Activated naive CD4-positive, alpha-beta T cell treated with anti-CD3 and anti-CD28 coated beads, Interleukin-2, amount 50 U/mL, for 24 hours (primary cell): ENCODE measurements around the gene SERHL2.
"Not testable (repeated sequence)": the region's sequence is repeated elsewhere in the genome, so short reads cannot be mapped to it uniquely, and the experiment has no call there.

Experiments
- H3K27ac Mint-ChIP-seq: one replicate; pipeline ENCODE4 v1.8.0; 2021; ENCODE audit warnings: mild to moderate bottlenecking, mixed read lengths
- H3K27me3 Mint-ChIP-seq: one replicate; pipeline ENCODE4 v1.8.0; 2021; ENCODE audit warnings: mixed read lengths
- H3K36me3 Mint-ChIP-seq: one replicate; pipeline ENCODE4 v1.8.0; 2021; ENCODE audit warnings: mixed read lengths
- H3K4me1 Mint-ChIP-seq: one replicate; pipeline ENCODE4 v1.8.0; 2021; ENCODE audit warnings: mixed read lengths
- H3K4me3 Mint-ChIP-seq: one replicate; pipeline ENCODE4 v1.8.0; 2021; ENCODE audit warnings: mild to moderate bottlenecking, mixed read lengths
- H3K9me3 Mint-ChIP-seq: one replicate; pipeline ENCODE4 v1.8.0; 2021; ENCODE audit warnings: mixed read lengths

SERHL2 gene

DNA sequence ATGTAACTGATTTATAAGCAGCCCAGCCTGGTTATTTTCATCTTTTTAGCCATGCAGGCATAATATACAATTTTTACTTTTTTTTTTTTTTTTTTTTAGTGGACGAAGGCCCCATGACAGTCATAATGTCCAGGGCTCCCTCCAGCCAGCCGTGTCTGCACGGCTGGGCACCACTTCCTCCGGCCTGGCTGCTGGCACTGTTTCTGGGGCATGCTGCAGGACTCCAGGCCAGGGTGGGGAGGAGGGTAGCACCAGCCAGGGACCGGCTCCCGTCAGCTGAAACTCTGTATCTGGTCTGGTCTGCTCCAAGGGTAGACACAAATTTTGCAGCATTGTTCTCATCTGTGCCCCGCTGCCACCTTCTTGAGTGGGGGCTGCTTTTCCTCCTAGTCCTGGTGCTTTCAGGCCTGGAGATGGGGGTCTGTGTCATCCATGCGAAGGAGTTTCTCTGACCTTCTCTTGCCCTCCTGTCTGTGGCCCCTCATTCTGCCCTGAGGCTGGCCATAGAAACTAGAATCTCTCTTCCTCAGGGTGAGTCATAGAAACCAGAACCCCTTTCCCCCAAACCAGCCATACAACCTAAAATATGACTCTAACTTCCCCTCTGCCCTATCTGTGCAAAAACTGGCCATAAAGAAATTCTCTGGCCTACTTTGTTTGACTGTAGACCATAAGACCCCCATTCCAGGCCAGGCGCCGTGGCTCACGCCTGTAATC lies 25.0 kb upstream of the SERHL2 start:
- Mint-ChIP-seq H3K4me1 (peaks cover 7% of the 10 kb centered on the region), H3K27ac (no peak overlapping the region), H3K27me3 (no peaks in the 10 kb centered on the region), H3K36me3 (no peaks in the 10 kb centered on the region), H3K9me3 (no peaks in the 10 kb centered on the region), H3K4me3 (no peak overlapping the region)

DNA sequence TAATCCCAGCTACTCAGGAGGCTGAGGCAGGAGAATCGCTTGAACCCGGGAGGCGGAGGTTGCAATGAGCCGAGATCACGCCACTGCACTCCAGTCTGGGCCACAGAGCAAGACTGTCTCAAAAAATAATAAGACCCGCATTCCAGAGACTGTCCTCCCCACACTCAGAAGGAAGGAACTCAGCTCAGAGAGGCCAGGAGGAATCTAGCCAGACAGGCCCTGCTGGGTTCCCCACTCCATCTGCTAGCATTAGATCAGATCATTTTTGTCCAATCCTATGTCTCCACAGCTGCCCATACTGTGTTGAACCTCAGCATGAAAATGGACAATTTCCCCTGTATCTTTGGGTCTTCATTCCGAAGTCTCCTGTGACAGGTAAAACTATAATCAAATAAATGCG lies 24.3 kb upstream of the SERHL2 start:
- not testable (repeated sequence) for H3K27me3 Mint-ChIP-seq, H3K4me1 Mint-ChIP-seq, H3K27ac Mint-ChIP-seq, H3K36me3 Mint-ChIP-seq, H3K9me3 Mint-ChIP-seq, H3K4me3 Mint-ChIP-seq

DNA sequence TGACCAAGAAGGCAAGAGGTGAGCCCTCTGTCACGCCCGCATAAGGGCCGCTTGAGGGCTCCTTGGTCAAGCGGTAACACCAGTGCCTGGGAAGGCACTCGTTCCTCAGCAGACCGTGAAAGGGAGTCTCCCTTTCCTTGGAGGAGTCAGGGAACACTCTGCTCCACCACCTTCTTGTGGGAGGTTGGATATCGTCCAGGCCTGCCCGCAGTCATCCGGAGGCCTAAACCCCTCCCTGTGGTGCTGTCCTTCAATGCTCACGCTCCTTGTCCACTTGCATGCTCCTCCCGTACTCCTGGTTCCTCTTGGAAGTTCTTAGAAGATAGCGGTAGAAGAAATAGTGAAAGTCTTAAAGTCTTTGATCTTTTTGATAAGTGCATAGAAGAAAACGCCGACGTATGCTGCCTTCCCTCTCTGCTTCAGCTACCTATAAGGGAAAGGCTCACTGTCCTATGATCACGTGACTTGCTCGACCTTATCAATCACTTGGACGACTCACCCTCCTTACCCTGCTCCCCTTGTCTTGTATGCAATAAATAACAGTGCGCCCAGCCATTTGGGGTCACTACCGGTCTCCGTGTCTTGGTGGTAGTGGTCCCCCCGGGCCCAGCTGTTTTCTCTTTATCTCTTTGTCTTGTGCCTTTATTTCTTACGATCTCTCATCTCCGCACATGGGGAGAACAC lies 22.2 kb upstream of the SERHL2 start:
- not testable (repeated sequence) for H3K27me3 Mint-ChIP-seq, H3K4me1 Mint-ChIP-seq, H3K9me3 Mint-ChIP-seq, H3K36me3 Mint-ChIP-seq, H3K27ac Mint-ChIP-seq, H3K4me3 Mint-ChIP-seq

DNA sequence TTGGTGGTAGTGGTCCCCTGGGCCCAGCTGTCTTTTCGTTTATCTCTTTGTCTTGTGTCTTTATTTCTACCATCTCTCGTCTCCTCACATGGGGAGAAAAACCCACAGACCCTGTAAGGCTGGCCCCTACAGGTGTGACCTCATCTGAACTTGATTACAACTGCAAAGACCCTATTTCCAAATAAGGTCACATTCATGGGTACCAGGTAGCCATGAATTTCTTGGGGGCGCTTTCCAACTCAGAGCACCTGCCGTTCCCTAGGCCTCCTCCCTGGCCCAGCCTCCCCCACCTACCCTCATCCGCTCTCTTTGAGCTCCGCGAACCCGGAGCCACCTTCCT lies 20.1 kb upstream of the SERHL2 start:
- Mint-ChIP-seq H3K9me3 (no peaks in the 10 kb centered on the region), H3K27ac (peak overlapping the region; percentile 16), H3K36me3 (no peaks in the 10 kb centered on the region), H3K4me1 (peaks cover 16% of the 10 kb centered on the region), H3K27me3 (no peaks in the 10 kb centered on the region), H3K4me3 (peak overlapping the region; percentile 75)

DNA sequence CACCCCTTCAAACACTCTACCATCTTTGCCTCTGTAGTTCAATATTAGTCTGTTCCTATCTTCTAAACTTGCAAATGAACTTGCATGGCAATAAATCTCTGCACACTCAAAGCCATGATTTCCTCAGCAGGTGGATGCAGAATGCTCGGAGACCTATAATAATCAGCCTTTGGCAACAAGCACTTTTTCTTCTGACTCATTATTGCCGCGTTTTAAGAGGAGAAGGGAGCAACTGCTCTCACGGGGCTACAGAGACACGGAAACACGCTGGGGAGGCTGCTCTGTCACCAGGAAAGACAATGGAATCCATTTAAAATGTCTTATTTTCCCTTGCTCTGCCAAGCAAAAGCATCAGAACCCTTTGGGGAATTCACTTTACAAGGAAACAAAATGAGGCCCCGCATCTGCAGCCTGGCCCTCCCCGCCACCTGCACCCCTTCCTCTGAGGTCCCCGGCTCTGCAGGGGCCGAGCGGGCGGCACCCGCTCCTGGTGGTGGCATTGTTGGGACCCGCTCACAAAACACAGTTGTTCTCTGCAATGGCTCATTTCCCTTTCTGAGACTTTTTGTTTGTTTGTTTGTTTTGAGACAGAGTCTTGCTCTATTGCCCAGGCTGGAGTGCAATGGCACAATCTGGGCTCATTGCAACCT lies 18.5 kb upstream of the SERHL2 start:
- H3K27me3 Mint-ChIP-seq, H3K27ac Mint-ChIP-seq, H3K9me3 Mint-ChIP-seq, H3K4me3 Mint-ChIP-seq, H3K36me3 Mint-ChIP-seq: not testable (repeated sequence)
- peaks cover 16% of the 10 kb centered on the region for H3K4me1 Mint-ChIP-seq

DNA sequence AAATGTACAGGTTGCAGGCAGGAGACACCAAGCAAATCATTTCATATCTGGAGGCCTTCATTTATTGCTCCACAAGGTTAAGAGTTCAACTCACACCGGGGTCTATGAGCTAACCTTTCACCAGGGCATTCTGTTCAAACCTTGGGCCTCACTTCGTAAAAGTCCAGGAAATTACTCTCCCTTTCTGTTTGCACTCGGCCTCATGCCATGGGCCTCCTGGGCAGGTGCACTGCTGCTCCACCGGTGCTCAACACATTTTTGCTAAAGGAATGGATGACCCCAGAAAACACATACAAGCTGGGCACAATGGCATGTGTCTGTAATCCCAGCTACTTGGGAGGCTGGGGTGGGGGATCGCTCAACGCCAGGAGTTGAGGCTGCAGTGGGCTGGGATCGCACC lies 17.6 kb upstream of the SERHL2 start:
- H3K9me3 Mint-ChIP-seq, result no peaks in the 10 kb centered on the region
- peak overlapping the region; percentile 20 for H3K4me3 Mint-ChIP-seq
- H3K36me3 Mint-ChIP-seq, result no peaks in the 10 kb centered on the region
- H3K27ac Mint-ChIP-seq, result no peak overlapping the region
- H3K4me1 Mint-ChIP-seq, result peaks cover 16% of the 10 kb centered on the region
- H3K27me3 Mint-ChIP-seq, result no peaks in the 10 kb centered on the region

DNA sequence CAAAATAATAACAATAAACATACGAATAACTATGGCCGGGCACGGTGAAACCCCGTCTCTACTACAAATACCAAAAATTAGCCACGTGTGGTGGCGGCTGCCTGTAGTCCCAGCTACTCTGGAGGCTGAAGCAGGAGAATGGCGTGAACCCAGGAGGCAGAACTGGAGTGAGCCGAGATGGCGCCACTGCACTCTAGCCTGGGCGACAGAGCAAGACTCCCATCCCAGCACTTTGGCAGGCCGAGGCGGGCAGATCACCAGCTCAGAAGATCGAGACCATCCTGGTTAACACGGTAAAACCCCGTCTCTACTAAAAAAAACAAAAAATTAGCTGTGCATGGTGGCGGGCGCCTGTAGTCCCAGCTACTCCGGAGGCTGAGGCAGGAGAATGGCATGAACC lies 17.1 kb upstream of the SERHL2 start:
- not testable (repeated sequence) for H3K36me3 Mint-ChIP-seq, H3K27me3 Mint-ChIP-seq, H3K9me3 Mint-ChIP-seq, H3K27ac Mint-ChIP-seq, H3K4me3 Mint-ChIP-seq
- peaks cover 16% of the 10 kb centered on the region for H3K4me1 Mint-ChIP-seq

DNA sequence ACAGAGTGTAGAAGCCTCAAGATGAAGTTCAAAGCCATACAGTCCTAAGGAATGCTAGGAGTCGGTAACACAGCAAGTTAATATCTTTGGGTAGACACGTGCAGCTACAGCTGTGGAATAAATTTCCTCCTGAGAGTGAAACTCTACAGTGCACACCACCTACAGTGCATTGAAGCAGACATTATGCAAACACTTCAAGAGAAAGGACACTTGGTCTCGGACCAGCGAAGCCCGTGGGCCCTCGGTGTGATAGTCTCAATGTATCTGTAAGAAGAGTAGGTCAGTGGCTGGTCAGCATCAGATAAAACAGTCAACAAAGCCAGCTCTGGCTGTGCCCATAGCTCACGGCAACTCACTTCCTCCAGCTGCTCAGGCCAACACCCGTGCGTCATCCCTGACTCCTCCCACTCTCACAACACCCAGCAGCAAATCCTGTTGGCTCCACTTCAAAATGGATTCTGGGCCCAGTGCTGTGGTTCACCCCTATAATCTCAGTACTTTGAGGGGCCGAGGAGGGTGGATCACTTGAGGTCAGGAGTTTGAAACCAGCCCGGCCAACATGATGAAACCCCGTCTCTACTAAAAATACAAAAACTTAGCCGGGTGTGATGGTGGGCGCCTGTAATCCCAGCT lies 16.4 kb upstream of the SERHL2 start:
- H3K27ac Mint-ChIP-seq, H3K9me3 Mint-ChIP-seq, H3K27me3 Mint-ChIP-seq, H3K36me3 Mint-ChIP-seq, H3K4me3 Mint-ChIP-seq: not testable (repeated sequence)
- peaks cover 16% of the 10 kb centered on the region for H3K4me1 Mint-ChIP-seq

DNA sequence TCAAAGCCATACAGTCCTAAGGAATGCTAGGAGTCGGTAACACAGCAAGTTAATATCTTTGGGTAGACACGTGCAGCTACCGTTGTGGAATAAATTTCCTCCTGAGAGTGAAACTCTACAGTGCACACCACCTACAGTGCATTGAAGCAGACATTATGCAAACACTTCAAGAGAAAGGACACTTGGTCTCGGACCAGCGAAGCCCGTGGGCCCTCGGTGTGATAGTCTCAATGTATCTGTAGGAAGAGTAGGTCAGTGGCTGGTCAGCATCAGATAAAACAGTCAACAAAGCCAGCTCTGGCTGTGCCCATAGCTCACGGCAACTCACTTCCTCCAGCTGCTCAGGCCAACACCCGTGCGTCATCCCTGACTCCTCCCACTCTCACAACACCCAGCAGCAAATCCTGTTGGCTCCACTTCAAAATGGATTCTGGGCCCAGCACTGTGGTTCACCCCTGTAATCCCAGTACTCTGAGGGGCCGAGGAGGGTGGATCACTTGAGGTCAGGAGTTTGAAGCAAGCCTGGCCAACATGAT lies 14.5 kb upstream of the SERHL2 start:
- H3K36me3 Mint-ChIP-seq, H3K27ac Mint-ChIP-seq: not testable (repeated sequence)

DNA sequence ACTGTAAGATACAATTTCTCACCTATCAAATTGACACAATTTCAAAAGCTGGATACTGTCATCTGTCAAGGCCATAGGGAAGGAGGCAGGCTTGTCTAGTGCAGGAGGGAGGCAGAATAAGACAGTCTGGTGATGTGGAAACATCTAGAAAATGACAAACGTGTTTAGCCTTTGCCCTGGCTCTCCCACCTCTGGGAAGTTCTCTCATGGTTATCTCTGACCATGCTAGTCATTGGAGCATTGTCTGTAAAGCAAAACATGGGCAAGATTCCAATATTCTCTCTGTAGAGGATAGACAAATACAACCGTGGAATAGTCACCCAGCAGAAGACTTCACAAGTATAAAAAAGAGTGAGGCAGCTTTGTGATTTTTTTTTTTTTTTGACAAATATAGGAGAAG lies 9.1 kb upstream of the SERHL2 start:
- no peaks in the 10 kb centered on the region for H3K36me3 Mint-ChIP-seq
- H3K27ac Mint-ChIP-seq, result no peak overlapping the region
- no peaks in the 10 kb centered on the region for H3K27me3 Mint-ChIP-seq
- H3K9me3 Mint-ChIP-seq, result no peaks in the 10 kb centered on the region
- H3K4me1 Mint-ChIP-seq, result no peaks in the 10 kb centered on the region
- H3K4me3 Mint-ChIP-seq, result no peak overlapping the region

More for the DNA sequence above, 14.5 kb upstream of the SERHL2 start:
- not testable (repeated sequence) for H3K27me3 Mint-ChIP-seq, H3K9me3 Mint-ChIP-seq, H3K4me3 Mint-ChIP-seq, H3K4me1 Mint-ChIP-seq

DNA sequence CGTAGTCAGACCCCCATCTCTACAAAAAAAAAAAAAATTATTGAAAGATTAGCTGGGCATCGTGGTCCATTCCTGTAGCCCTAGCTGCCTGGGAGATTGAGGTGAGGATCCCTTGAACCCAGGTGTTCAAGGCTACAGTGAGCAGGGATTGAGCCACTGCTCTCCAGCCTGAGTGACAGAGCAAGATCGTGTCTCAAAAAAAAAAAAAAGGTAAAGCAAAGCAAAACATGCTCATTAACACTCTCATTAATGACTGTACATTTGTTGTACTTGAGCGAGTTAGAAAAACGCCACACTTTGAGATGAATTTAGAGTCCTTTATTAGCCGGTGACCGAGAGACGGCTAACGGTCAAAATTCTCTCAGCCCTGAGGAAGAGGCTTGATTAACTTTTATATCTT lies 6.2 kb upstream of the SERHL2 start:
- no peaks in the 10 kb centered on the region for H3K36me3 Mint-ChIP-seq
- no peaks in the 10 kb centered on the region for H3K9me3 Mint-ChIP-seq
- H3K4me3 Mint-ChIP-seq, result no peak overlapping the region
- H3K27ac Mint-ChIP-seq, result no peak overlapping the region
- peaks cover 15% of the 10 kb centered on the region for H3K4me1 Mint-ChIP-seq
- H3K27me3 Mint-ChIP-seq, result no peaks in the 10 kb centered on the region

DNA sequence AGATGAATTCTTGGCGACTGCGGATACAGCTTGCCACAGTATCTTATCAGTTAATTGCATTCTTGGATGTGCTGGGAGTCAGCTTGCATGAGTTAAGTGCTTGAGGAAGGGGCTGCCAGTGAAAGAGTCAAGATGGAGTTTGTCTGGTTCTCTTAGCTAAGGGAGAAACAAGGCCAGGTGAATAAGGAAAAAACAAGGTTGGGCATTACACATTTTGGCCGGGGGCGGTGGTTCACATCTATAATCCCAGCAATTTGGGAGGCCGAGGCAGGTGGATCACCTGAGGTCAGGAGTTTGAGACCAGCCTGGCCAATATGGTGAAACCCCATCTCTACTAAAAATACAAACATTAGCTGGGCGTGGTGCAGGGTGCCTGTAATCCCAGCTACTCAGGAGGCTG lies 5.6 kb upstream of the SERHL2 start:
- H3K27ac Mint-ChIP-seq, H3K36me3 Mint-ChIP-seq, H3K9me3 Mint-ChIP-seq, H3K4me3 Mint-ChIP-seq, H3K27me3 Mint-ChIP-seq: not testable (repeated sequence)
- H3K4me1 Mint-ChIP-seq, result peaks cover 15% of the 10 kb centered on the region

DNA sequence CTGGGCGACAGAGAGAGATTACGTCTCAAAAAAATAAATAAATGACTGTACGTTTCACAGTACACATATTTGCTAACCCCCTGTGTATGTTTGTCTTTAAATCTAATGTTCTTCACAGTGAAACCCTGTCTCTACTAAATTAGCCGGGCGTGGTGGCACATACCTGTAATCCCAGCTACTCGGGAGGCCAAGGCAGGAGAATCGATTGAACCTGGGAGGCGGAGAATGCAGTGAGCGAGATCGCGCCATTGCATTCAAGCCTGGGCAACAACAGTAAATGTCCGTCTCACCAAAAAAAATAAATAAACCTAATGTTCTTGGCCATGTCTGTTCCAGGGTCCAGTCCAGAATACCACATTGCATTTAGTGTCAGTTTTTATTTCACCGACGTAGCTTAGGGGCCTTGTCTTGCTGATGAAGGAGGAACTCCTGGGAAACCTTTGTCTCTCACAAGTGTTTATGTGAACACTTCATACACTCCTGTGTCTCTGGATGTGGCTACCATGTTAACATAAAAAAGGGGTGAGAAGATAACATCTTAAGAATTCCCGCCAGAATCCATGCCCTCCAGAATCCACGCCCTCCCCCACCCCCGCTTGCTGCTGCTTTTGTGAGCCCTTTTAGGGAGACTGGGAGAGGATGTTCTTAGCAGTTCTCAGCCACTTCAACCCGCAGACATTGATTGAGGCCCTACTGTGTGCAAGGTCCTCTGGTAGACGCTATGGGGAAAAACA lies 5.0 kb upstream of the SERHL2 start:
- H3K9me3 Mint-ChIP-seq, result no peaks in the 10 kb centered on the region
- no peaks in the 10 kb centered on the region for H3K27me3 Mint-ChIP-seq
- no peak overlapping the region for H3K27ac Mint-ChIP-seq
- H3K36me3 Mint-ChIP-seq, result no peaks in the 10 kb centered on the region
- H3K4me3 Mint-ChIP-seq, result no peak overlapping the region
- H3K4me1 Mint-ChIP-seq, result peaks cover 16% of the 10 kb centered on the region

DNA sequence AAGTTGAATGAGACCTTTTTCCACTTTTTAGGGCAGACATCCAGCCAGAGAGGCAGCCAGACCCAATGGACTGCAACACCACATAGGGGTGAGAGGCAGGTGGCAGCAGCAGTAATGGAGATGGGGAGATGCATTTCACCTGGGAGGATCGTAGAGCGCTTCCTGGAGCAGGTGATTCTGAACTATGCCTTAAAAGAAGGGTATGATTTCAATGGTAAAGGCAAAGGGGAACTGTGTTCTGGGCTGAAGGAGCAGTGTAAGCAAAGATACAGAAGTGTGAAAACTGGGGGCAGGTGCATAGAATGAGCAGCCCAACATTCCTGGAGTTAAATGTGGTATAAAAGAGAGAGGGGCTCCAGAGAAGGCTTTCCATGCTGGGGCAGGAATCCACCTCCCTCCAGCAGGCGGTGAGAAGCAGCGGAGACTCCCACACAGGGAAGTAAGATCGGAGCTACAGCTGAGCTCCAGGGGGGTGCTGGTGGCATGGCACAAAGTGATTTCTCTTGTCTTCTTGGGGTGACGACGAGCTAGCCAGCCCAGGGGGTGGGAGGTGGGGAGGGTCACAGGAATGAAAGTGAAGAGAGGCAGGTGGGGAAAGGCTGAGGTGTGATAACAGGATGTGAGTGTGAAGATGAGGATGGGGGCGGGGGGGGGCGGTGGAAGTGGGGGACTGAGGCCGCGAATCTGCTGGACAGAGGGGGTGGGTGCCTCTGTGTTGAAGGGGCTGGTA lies 4.3 kb upstream of the SERHL2 start:
- H3K36me3 Mint-ChIP-seq, result no peaks in the 10 kb centered on the region
- no peak overlapping the region for H3K4me3 Mint-ChIP-seq
- no peaks in the 10 kb centered on the region for H3K27me3 Mint-ChIP-seq
- no peaks in the 10 kb centered on the region for H3K9me3 Mint-ChIP-seq
- H3K4me1 Mint-ChIP-seq, result peaks cover 21% of the 10 kb centered on the region
- H3K27ac Mint-ChIP-seq, result no peak overlapping the region

DNA sequence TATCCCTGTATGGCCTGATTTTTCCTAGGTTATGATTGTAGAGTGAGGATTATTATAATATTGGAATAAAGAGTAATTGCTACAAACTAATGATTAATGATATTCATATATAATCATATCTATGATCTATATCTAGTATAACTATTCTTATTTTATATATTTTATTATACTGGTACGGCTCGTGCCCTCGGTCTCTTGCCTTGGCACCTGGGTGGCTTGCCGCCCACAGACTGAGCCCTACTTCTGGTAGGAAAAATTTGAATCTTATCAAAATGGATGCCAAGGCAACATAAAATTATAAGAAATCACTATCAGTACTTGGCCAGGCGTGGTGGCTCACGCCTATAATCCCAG lies 1.5 kb upstream of the SERHL2 start:
- not testable (repeated sequence) for H3K27me3 Mint-ChIP-seq, H3K9me3 Mint-ChIP-seq, H3K27ac Mint-ChIP-seq, H3K36me3 Mint-ChIP-seq
- Mint-ChIP-seq H3K4me1 (peaks cover 21% of the 10 kb centered on the region), H3K4me3 (peak overlapping the region; percentile 55)
